ENCODE results near the gene PXN.

The PXN gene

DNA sequence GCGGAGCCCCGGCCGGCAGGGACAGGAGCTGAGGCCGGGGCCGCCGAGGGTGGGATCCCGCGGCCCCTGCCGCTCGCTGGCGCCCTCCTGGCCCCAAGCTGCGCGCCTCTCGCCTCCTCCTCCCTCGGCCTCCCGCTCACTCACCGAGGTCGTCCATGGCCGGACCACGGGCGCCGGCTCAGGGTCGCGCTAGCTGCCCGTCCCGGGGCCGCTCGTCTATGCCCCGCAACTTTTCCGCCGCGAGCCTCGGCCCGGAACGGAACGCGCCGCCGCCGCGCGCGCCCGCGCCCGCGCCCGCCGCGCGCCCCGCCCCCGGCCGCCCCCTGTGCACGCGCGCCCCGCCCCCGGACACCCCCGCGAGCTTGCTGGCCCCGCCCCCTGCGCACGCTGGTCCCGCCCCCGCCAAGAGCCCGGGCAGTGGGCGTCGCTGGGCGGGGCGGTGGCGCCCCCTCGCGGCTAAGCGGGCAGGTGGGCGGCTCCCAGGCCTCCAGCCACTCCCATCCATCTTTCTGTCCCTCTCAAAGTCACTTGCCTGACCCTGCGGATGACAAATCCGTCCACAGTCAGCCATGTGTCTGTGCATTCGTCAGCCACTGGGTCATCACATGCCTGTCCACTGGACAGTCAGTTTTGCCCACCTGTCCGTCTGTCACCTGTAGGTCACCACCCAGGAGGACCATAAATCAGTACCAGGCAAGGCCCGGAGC is at the start of gene PXN:
Gene PXN, minus strand, starts transcription at position 258 of the 707 bp plus-strand sequence. Its CDS starts 101 bp downstream, at position 157.
- DNase-seq = peak; percentile 83

DNA sequence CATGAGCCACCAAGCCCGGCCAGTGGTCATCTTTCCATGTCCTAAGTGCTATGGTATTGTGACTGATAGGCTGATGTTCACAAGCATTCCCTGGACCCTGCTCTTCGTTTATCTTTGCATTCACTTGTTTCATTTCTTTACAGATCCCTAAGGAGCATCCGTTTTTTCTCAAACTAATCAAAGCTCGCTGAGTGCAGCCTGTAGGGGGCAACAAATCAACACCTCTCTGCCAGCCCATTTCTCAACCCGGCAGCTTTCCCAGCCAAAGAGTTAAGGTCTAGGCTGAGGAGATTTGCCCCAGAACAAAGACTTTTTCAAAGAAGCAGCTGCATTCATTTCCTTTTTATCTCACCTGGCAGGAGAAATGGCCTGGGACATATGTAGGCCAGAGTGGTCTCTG is 48.7 kb upstream of the PXN start:
- DNase-seq = no peak

DNA sequence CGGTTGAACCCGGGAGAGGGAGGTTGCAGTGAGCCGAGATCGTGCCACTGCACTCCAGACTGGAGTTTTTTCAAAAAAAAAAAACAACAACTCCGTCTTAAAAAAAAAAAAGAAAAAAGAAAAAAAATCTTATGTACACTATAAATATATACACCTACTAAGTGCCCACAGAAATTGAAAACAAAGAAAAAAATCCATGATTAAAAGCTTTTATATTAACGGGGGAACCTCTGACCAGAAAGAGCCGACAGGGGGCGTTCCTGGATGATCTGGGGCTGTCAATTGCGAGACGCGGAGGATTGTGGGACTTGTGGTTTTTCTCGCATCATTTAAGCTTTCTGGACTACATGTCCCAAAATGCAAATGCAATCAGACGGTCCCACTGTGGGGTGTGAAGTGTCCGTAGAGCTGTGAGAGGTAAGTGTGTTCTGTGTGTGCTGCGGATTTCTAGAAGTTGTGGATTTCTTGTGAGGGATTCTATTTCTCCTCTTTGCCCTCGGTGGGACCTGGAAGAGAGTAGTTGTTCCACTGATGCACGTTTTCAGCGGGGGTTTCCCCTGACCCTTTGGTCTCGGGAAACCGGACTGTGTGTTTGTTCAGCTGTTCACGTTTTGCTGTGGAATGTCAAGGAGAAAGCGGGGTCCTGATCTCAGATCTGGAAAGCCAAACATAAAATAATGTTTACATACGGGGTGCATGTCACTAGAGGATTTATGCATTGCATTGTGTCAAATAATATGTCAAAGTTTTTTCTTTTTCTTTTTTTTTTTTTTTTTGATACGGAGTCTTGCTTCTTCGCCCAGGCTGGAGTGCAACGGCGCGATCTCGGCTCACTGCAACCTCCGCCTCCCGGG is 36.7 kb upstream of the PXN start, which contains the start of gene SIRT4:
Gene SIRT4, plus strand, starts transcription at position 360 of the 854 bp plus-strand sequence. CDS start 1,241 bp downstream, outside the sequence.
- peak; percentile 90 for DNase-seq

DNA sequence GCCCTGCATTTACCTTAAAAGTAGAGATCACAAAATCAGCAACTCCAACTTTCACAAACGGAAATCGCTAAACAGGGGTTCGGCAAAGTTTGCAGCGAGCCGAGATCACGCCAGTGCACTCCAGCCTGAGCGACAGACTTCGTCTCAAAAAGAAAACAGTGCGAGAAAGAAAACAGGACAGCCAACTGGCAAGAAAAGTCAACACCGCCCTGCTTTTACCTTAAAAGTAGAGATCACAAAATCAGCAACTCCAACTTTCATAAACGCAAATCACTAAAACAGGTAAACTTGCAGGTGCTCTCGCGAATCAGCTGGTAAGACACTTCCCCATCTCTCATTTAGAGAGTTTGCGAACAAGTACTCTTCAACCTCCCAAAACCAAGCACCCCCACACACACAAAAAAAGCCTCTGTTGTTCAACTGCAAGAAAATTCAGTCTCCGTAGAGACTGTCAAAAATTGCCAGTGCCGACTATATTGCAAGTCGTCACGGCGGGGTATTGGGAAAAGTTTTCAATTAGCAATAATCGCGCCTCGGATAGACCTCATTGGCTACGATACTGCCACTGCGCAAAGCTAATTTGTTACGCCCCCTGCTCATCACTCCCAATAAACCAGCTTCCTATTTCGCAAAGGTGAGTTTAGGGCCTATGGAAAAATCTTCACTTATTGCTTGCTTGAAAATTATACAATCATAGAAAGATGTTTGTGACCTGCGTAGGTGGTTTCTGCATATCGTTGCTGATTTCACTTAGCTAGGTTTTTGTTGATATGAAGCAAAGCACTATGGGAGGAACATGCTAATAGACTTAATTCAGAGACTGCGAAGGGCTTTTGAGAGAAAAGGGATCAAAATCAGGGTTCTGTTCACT is 27.4 kb upstream of the PXN start, which contains the start of gene RNU4-1:
Gene RNU4-1, minus strand, starts transcription at position 577 of the 871 bp plus-strand sequence.
- DNase-seq = peak; percentile 98

DNA sequence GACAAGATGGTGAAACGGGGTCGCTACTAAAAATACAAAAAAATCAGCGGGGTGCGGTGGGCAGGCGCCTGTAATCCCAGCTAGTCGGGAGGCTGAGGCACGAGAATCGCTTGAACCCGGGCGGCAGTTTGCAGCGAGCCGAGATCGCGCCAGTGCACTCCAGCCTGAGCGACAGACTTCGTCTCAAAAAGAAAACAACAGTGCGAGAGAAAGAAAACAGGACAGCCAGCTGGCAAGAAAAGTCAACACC is 26.8 kb upstream of the PXN start:
- no peak for DNase-seq

DNA sequence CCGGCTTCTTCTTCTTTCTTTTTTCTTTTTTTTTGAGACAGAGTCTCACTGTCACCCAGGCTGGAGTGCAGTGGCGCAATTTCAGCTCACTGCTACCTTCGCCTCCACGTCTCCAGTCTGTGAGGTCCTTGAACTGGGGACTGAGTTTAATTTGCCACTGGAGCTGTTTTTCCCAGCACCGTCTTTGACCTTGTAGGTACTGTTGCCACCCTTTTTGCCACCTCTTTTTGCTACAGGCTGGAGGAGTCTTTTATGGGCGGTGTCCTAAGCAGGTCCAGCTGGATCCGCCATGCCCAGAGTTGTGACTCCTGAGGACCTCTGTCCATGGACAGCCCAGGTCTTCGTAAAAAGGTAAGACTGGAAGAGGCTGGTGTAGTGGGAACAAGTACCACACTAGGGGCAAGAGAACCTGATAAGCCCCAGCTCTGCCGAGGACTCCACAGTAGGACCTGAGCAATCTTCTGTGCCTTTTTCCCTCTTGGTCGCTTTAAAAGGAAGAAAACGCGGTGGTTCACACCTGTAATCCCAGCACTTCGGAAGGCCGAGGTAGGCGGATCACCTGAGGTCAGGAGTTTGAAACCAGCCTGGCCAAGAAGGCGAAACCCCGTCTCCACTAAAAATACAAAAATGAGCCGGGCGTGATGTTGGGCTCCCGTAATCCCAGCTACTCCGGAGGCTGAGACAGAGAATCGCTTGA is 25.2 kb upstream of the PXN start:
- peak; percentile 22 for DNase-seq

DNA sequence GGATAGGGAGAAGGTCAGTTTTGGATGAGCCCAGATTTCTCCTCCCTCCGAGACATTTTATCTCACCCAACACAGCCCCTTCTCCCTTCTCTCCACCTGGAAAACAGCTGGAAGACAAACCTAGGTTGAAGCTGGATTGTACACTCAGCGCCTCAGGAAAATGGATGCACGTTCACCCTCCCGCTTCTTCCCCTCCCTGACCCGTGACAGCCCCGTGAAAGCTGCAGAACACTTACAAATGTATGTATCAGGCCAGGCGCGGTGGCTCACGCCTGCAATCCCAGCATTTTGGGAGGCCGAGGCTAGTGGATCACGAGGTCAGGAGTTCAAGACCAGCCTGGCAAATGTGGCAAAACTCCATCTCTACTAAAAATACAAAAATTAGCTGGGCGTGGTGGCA is 22.0 kb upstream of the PXN start:
- no peak for DNase-seq

DNA sequence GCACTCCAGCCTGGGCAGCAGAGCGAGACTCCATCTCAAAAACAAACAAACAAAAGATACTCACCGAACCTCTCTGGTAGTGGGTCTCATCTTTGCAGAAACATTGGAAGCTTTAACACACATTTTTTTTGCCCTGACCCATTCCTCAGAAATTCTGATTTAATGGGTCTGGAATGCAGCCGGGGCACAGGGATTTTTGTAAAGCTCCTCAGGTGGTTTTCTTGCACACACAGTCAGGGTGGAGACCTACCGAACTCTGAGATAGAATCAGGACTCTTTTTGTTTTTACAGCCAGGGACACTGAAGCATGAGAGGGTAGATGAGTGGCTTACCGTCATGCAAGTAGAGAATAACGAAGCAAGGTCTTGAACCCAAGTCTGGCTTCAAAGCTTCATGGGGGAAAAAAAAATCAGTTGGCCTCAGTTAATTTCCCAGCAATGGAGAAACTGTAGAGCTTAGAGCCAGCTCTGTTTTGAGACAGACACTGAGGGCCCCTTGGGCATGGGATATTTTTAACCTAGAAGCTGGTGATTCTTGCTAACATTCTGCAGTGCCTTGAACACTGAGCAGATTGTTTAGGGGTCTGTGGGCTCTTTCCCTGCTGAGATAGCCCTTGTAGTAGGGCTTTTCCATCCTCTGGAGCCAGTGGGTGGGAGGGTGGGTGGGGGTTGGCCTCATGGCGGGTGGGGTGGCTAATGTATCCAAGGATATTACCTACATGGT is 21.4 kb upstream of the PXN start:
- DNase-seq = no peak

DNA sequence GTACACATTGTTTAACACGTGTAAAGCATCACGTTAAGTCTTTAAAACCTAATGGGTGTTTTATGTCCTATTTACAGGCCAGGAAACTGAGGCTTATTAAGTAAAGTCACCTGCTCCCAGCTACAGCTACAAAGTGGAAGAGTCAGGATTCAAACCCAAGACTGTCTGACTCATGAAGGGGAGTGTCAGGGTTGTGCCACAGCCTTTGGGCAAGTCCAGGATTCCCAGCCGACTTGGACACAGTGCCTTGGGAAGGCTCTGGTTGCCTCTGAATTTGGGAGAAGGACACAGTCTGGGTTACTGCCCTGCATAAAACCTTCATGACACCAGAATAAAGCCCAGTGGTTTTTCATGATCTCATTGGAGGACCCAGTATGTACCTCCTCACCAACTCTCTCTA is 18.9 kb upstream of the PXN start:
- DNase-seq = no peak

DNA sequence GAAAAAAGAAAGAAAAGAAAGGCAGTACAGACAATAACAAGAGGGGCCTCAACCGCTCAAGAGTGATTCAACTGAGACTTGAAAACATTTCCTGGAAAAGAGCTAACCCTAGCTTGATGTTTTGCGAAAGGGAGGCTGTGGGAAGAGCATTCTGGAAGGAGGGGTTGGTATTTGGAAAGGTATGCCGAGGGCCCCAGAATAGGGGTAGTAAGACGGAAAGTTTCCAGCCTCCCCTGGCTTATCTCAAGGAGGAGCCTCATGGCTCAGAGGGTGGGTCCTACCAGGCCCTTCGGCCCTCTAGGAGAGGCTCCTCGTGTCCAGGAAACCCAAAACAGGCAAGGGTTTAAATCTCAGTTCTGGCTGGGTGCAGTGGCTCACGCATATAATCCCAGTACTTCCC is 17.8 kb upstream of the PXN start:
- no peak for DNase-seq

DNA sequence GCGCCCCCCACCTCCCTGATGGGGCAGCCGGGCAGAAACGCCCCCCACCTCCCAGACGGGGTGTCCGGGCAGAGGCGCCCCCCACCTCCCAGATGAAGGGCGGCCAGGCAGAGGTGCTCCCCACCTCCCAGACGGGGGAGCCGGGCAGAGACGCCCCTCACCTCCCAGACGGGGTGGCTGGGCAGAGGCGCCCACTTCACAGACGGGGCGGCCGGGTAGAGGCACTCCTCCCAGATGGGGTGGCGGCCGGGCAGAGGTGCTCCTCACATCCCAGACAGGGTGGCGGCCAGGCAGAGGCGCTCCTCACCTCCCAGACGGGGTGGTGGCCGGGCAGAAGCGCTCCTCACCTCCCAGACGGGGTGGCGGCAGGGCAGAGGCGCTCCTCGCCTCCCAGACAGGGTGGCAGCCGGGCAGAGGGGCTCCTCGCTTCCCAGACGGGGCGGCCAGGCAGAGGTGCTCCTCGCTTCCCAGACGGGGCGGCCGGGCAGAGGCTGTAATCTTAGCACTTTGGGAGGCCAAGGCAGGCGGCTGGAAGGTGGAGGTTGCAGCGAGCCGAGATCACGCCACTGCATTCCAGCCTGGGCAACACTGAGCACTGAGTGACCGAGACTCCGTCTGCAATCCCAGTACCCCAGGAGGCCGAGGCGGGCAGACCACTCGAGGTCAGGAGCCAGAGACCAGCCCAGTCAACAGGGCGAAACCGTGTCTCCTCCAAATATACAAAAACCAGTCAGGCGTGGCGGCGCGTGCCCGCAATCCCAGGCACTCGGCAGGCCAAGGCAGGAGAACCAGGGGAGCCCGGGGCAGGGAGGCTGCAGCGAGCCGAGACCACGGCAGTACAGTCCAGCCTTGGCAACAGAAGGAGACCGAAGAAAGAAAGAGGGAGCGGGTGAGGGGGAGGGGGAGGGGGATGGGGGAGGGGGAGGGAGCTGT is 12.9 kb upstream of the PXN start:
- no peak for DNase-seq

DNA sequence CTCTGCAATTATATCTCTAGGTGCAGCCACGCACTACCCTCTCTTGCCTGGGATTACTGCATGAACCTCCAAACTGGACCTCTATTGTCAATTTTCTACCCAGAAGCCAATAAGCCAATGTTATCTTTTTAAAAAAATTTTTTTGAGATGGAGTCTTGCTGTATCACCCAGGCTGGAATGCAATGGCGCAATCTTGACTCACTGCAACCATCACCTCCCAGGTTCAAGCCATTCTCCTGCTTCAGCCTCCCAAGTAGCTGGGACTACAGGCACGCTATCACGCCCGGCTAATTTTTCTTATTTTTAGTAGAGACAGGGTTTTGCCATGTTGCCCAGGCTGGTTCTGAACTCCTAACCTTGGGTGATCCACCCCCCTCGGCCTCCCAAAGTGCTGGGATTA is 11.2 kb upstream of the PXN start:
- DNase-seq = no peak

DNA sequence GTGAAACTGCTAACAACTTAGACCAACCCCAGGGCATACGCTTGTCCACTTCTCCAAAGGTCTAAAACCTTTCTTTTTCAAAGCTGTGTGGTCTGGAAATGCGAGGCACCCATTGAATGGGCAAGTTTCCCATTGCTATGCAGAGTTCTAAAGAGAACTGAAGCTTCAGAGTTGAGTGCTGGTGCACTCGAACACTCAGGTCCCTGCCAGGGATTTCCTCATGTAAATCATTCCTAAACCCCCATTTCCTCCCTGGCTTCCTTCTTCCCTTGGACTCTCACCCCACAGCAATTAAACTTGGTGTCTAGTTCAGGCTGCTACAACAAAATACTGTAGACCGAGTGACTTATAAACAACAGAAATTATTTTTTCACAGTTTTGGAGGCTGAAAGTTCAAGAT is 2.2 kb upstream of the PXN start:
- DNase-seq = no peak

DNA sequence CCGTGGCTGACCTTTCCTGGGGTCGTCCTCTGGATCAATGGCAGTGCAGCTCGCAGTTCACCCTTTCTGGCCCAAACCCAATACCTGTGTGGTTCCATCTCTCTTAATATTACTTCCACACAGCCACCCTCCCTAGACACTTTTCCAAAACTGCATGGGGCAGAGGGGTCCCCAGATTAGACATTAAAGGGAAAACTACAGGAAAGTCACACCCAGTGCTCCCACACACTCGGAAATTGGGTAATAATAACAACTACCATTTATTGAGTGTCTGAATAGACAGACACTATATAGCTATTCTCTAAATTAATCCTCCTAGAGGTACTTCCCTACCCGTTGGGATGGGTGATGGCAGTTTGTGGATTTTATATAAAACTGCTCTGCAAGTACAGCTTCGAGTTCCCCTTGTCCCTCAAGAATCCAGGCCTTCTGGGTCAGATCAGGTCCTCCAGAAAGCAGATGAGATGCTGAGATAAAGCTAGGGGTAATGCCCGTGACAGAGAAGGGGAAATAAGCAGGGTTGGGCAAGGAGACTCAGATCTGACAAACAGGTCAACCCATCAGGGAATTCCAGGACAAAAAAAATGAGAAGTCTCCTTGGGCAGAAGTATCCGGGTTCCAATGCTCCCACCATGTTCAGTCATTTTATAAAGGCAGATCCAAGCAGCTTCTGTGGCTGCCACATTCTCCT is 795 bp upstream of the PXN start:
- DNase-seq = no peak

DNA sequence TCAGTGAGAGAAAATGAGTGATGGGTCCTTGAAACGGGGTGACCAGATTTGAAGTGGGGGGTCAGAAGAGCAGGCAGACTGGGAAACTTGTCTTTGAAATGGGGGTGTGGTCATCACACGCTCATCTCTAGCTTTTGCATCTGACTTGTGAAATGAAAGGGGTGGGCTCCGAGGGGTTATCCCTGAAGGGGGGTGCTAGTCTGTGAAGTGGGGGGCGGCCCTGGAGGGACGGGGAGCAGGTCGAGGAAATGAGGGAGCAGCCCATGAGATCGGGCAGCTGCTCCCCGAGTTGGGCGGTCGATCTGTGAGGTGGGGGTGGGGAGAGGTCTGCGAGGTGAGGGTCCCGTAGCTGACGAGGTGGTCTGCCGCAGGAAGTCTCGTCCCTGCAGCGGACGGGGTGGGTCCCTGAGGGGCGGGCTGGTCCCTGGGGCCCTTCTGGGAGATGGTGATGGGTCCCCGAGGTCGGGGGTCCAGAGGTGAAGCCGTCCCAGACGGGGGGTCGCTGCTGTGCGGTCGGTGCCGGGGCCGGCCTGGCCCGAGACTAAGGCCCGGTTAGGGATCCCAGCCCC is 542 bp downstream of the PXN start:
- no peak for DNase-seq

DNA sequence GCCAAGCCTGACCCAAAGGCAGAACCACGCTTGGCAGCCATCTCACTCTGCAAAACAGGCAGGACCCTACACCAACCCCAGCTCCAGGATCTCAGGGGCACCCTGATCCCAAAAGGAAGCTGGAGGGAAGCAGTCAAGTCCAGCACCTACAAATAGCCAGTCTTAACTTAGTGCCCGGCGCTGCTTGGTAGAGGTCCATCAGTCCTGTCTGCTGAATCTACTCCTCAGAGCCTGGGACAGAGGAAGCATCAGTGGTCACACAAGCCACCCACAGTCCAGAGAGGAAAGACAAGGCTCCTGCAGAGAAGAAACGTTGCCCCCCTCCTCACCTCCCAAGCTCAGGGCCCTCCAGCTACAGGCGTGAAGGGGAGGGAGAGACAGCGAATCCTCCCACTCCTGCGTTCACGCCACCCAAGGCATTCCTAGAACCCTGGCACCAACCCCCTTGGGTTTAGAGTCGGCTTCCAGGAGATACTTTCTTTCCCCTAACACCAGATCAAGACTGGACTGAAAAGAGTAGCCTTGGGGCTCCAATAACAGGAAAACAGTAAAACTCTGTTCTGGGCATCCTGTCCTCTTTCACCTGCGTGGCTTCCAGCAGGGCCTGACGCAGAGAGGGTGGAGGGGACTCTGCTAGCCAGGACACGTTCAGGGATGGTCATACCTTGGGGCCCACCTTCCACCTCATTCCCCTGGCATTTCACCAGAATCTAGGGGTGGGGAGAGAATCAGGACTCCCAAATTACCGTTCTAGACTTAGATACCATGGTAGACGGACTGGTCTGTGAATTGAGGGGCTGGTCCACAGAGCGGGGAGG is 1.2 kb downstream of the PXN start:
- no peak for DNase-seq

DNA sequence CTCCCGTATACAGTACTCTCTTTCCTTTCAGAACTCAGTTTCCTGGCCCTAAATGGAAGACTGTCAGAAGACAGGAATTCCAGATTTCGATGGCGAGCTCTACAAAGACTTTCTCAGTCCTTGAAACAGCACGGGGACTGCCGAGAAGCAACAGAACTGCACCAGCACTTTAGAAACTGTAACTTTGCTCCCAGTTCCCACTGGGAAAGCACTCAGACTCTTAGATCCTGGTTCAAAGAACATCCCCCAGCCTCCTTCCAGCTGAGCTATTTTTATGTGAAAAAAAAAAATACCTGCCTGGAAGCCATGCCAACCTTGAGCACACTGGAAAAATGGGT is 1.8 kb downstream of the PXN start:
- no peak for DNase-seq

DNA sequence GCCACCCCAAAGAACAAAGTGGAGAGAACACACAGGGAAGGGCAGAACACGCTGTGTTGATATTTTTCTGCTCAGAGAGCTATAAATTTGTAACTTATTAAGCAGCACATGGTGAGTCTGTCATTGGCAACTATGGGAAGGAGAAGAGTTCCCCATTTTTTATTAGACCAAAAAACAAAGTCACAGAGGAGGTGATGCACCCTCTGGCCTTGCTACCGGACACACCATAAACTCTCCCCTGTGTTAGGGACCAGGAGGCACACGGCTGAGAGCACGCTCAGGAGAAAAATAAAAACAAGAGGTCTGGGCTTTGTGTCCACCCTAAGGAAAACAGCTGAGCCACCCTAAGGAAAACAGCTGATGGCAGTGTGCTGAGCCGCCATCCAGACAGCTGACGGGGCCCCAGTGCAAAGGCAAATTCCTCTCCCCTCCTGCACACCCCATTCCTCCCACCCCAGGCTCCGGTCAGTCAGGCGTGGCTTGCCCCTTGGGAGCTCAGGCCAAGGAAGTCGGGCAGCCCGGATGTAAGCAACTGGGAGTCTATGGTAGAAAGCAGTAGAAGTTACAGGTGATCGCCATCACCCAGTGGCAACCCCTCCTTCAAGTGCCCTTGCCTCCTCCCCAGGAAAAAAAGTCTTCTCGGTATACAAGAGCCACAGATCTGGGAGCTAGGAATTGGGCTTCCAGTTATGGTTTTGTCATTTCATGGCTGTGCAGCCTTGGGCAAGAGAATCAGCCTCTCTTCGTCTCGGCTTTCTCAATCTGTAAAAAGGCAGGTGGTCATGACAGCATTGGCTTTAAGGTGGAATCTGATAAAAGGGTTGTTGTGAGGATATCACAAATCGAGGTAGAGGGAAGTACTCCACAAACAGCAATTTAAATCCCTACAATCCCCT is 2.4 kb downstream of the PXN start:
- DNase-seq = no peak

Data from NCI-H2227 treated with DMSO at 0.1 percent for 48 hours (cell line).